Uterus (tissue), 2 donors: Measurements from ENCODE around the gene ELL2.

Experiments
- POLR2A ChIP-seq, 2 donors: fragments of 450-650 bp; IDR thresholded peaks; one replicate each; pipeline ENCODE4 v1.6.1; 2016; ENCODE audit warnings: antibody characterized with exemption in 2 of 2, mild to moderate bottlenecking in 1 of 2, moderate library complexity in 1 of 2
- TF ChIP-seq, protein P1 (sequence below), 4 experiments: fragments of 200-600 bp in 2 of 4; fragments of 450-650 bp in 2 of 4; sonication (generic) in 2 of 4; IDR thresholded peaks; one replicate each; pipeline ENCODE4 v1.5.1; 2016 to 2019; ENCODE audit warnings: antibody characterized with exemption in 4 of 4, mild to moderate bottlenecking in 2 of 4, moderate library complexity in 1 of 4

DNA sequence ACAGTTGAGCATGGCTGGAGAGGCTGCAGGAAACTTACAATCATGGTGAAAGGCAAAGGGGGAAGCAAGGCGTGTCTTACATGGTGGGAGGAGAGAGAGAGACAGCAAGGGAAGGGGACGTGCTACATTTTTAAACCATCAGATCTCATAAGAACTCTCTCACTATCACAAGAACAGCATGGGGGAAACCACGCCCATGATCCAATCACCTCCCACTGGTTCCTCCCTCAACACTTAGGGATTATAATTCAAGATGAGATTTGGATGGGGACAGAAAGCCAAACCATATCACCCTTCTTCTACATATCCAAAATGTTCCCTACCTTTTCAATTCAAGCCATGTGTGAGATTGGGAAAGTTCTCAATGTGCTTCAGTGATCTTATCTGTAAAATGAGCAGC is 116.3 kb downstream of the ELL2 start:
- TF ChIP-seq, protein P1, sequence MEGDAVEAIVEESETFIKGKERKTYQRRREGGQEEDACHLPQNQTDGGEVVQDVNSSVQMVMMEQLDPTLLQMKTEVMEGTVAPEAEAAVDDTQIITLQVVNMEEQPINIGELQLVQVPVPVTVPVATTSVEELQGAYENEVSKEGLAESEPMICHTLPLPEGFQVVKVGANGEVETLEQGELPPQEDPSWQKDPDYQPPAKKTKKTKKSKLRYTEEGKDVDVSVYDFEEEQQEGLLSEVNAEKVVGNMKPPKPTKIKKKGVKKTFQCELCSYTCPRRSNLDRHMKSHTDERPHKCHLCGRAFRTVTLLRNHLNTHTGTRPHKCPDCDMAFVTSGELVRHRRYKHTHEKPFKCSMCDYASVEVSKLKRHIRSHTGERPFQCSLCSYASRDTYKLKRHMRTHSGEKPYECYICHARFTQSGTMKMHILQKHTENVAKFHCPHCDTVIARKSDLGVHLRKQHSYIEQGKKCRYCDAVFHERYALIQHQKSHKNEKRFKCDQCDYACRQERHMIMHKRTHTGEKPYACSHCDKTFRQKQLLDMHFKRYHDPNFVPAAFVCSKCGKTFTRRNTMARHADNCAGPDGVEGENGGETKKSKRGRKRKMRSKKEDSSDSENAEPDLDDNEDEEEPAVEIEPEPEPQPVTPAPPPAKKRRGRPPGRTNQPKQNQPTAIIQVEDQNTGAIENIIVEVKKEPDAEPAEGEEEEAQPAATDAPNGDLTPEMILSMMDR (IDR thresholded peaks at IDR 0.05), result no peak
- no peak for TF ChIP-seq POLR2A (IDR thresholded peaks at IDR 0.05)
